HepG2 (cell line): Measurements from ENCODE around the gene MSL3B.

Experiments used
- ATAC-seq: fragments of 200-7000 bp; cut with Tn5 transposase; 3 replicates; pipeline ENCODE4 v1.9.1; 2020; ENCODE audit warnings: mild to moderate bottlenecking, moderate library complexity
- BruUV-seq: library from RNA; stranded (reverse); fragments of 400-500 nt; replicated peaks from 2 replicates; lab custom pipeline; 2021; lab: Mats Ljungman, UMichigan
- CTCF ChIA-PET: fragments of 300-600 bp; formaldehyde crosslinking; extraction: SDS; loops from one replicate; lab custom pipeline; 2021; ENCODE audit warnings: low total read pairs, inconsistent platforms, low intra/inter-chr PET ratio; lab: Yijun Ruan, JAX
- POLR2A ChIA-PET: fragments of 350-600 bp; sonication (Branson Sonifier 250); formaldehyde crosslinking; loops from one replicate; lab custom pipeline; 2020; ENCODE audit warnings: antibody characterized with exemption, inconsistent platforms; lab: Yijun Ruan, JAX
- DNase-seq: peaks from one replicate; pipeline ENCODE4 v3.0.0-alpha.2; 2015; ENCODE audit warnings: low spot score
- FAIRE-seq: peaks from 3 replicates; lab custom pipeline; 2011; peaks lifted over from hg19 to GRCh38; lab: Jason Lieb, UNC
- H2AFZ ChIP-seq: one replicate; pipeline ENCODE4 v1.6.1; 2011; ENCODE audit warnings: low read length, inconsistent platforms
- H3K27ac ChIP-seq: fragments of 300-600 bp; 3 replicates; pipeline ENCODE4 v1.8.0; 2011; ENCODE audit warnings: mixed run types, mild to moderate bottlenecking, mixed read lengths, low read length, inconsistent platforms; ENCODE audit not compliant: insufficient read depth; ENCODE audit errors: extremely low read length
- H3K27me3 ChIP-seq, 2 experiments: fragments of 200-600 bp in 1 of 2; 2 replicates in 1 of 2; 3 replicates in 1 of 2; pipeline versions ENCODE4 v1.6.0 to v1.8.0; 2011; ENCODE audit warnings: low read length in 2 of 2, mild to moderate bottlenecking in 2 of 2, moderate library complexity in 2 of 2, inconsistent platforms in 1 of 2; ENCODE audit not compliant: insufficient read depth in 2 of 2, control insufficient read depth in 1 of 2
- H3K36me3 ChIP-seq, 2 experiments: fragments of 200-600 bp in 1 of 2; replicated peaks in 1 of 2; 2 replicates in 1 of 2; 3 replicates in 1 of 2; pipeline versions ENCODE4 v1.5.1 to v1.8.0; 2011; ENCODE audit warnings: low read length in 2 of 2, inconsistent platforms in 1 of 2; ENCODE audit not compliant: insufficient read depth in 2 of 2, control insufficient read depth in 1 of 2
- H3K4me1 ChIP-seq: 2 replicates; pipeline ENCODE4 v1.5.1; 2012; ENCODE audit warnings: low read length, inconsistent platforms; ENCODE audit not compliant: insufficient read depth
- H3K4me2 ChIP-seq: 2 replicates; pipeline ENCODE4 v1.6.0; 2011; ENCODE audit warnings: low read depth, low read length, inconsistent platforms
- H3K4me3 ChIP-seq, 3 experiments: fragments of 200-600 bp in 1 of 3; sonication (generic), shearing (Covaris generic) in 1 of 3; replicated peaks in 1 of 3; 2 replicates each; pipeline ENCODE4 v1.5.1; 2011 to 2016; ENCODE audit warnings: low read length in 3 of 3, inconsistent platforms in 2 of 3, low read depth in 2 of 3, mild to moderate bottlenecking in 2 of 3, control low read depth in 1 of 3, mixed read lengths in 1 of 3; ENCODE audit not compliant: insufficient read depth in 1 of 3
- H3K79me2 ChIP-seq: one replicate; pipeline ENCODE4 v1.6.1; 2011; ENCODE audit warnings: low read length, inconsistent platforms; ENCODE audit not compliant: insufficient read depth
- H3K9ac ChIP-seq: 2 replicates; pipeline ENCODE4 v1.6.0; 2011; ENCODE audit warnings: mild to moderate bottlenecking, low read depth, low read length, inconsistent platforms; ENCODE audit not compliant: insufficient read depth
- H3K9me3 ChIP-seq: 2 replicates; pipeline ENCODE4 v1.5.1; 2012; ENCODE audit warnings: mild to moderate bottlenecking, low read length
- H4K20me1 ChIP-seq: 2 replicates; pipeline ENCODE4 v1.6.0; 2011; ENCODE audit warnings: inconsistent platforms, mild to moderate bottlenecking, low read length, moderate library complexity; ENCODE audit not compliant: insufficient read depth
- ATF1 ChIP-seq: IDR thresholded peaks from 2 replicates; pipeline ENCODE4 v1.6.1; 2016; ENCODE audit warnings: mild to moderate bottlenecking, control low read depth
- CSRNP1 ChIP-seq: sonication (generic); formaldehyde crosslinking; IDR thresholded peaks from 2 replicates; pipeline ENCODE4 v1.8.1; 2023; ENCODE audit warnings: mild to moderate bottlenecking, missing genetic modification reagents
- LCORL ChIP-seq, 2 experiments: fragments of 450-650 bp in 1 of 2; sonication (generic) in 1 of 2; formaldehyde crosslinking in 1 of 2; IDR thresholded peaks; 2 replicates each; pipeline versions ENCODE4 v1.5.0 to v1.6.1; 2017 to 2020; ENCODE audit warnings: antibody characterized with exemption in 1 of 2, missing genetic modification reagents in 1 of 2
- POGZ ChIP-seq: sonication (generic); formaldehyde crosslinking; IDR thresholded peaks from 2 replicates; pipeline ENCODE4 v1.4.0; 2020; ENCODE audit warnings: mild to moderate bottlenecking, missing genetic modification reagents
- U2AF1 ChIP-seq: fragments of 200-400 bp; formaldehyde crosslinking; optimal IDR thresholded peaks from 2 replicates; pipeline ENCODE3; 2017; ENCODE audit warnings: mild to moderate bottlenecking, low read depth, low read length
- ZKSCAN8 ChIP-seq: IDR thresholded peaks from 2 replicates; pipeline ENCODE4 v1.6.1; 2016; ENCODE audit warnings: borderline replicate concordance, missing genetic modification reagents, missing compliant biosample characterization
- ZNF382 ChIP-seq: sonication (generic); formaldehyde crosslinking; IDR thresholded peaks from 2 replicates; pipeline ENCODE4 v1.5.0; 2020; ENCODE audit warnings: missing genetic modification reagents, mild to moderate bottlenecking, borderline replicate concordance
- ZNF550 ChIP-seq: sonication (generic); formaldehyde crosslinking; IDR thresholded peaks from 2 replicates; pipeline ENCODE4 v1.4.0; 2020; ENCODE audit warnings: mild to moderate bottlenecking, missing genetic modification reagents, borderline replicate concordance
- ZNF749 ChIP-seq: sonication (generic); formaldehyde crosslinking; IDR thresholded peaks from 2 replicates; pipeline ENCODE4 v1.8.0; 2022; ENCODE audit warnings: mild to moderate bottlenecking, missing genetic modification reagents, moderate library complexity, borderline replicate concordance
- WGBS: methylation state at CpG from one replicate; pipeline ENCODE4 v1.1.6; 2017; ENCODE audit warnings: low lambda C conversion rate; 5-methylcytosine and 5-hydroxymethylcytosine counted together
- in situ Hi-C: cut with HindIII; loops from 2 replicates; pipeline ENCODE4 v1.10.0; 2017; ENCODE audit warnings: low pct_unique_long_range_greater_than_20kb; ENCODE audit not compliant: extremely low pct_ligation_motif_present
- intact Hi-C: fragments of 100-400 bp; cut with micrococcal nuclease; formaldehyde crosslinking; loops from one replicate; pipeline ENCODE4 v1.10.0; 2022; ENCODE audit not compliant: unreplicated experiment
- TF ChIP-seq, protein P1 (sequence below): sonication (generic); formaldehyde crosslinking; conservative IDR thresholded peaks from 2 replicates; pipeline ENCODE4 v1.8.0; 2022; ENCODE audit warnings: mild to moderate bottlenecking, moderate library complexity, missing genetic modification reagents
- TF ChIP-seq, protein P2 (sequence below): sonication (generic); formaldehyde crosslinking; IDR thresholded peaks from 2 replicates; pipeline ENCODE4 v1.8.0; 2022; ENCODE audit warnings: mild to moderate bottlenecking, missing genetic modification reagents, moderate library complexity

The MSL3B gene

GRCh38 chr2:233837694-233838229, 30.4 kb downstream of the MSL3B start:
- Histone ChIP-seq H3K4me2 (no peak overlapping the region), H3K9ac (no peak overlapping the region), H2AFZ (no peak overlapping the region), H4K20me1 (peaks cover 16% of the 10 kb centered on the region; the same call in 1 of the 2 replicates), H3K36me3 (peaks cover 50 to 79% of the 10 kb centered on the region in 2 experiments), H3K4me3 (no peak overlapping the region), H3K4me1 (peaks cover 22% of the 10 kb centered on the region; the same call in 1 of the 2 replicates), H3K79me2 (peaks cover 44% of the 10 kb centered on the region)
- intact Hi-C loops = loop anchor here (10.0 kb wide), 1 partner anchor 393 kb away; no protein-coding TSS in a partner anchor
- ATAC-seq (no peak), DNase-seq (no peak)
- POLR2A ChIA-PET = no interaction called here
- TF ChIP-seq, protein P1, sequence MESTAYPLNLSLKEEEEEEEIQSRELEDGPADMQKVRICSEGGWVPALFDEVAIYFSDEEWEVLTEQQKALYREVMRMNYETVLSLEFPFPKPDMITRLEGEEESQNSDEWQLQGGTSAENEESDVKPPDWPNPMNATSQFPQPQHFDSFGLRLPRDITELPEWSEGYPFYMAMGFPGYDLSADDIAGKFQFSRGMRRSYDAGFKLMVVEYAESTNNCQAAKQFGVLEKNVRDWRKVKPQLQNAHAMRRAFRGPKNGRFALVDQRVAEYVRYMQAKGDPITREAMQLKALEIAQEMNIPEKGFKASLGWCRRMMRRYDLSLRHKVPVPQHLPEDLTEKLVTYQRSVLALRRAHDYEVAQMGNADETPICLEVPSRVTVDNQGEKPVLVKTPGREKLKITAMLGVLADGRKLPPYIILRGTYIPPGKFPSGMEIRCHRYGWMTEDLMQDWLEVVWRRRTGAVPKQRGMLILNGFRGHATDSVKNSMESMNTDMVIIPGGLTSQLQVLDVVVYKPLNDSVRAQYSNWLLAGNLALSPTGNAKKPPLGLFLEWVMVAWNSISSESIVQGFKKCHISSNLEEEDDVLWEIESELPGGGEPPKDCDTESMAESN (CRISPR knock-in tag) = no peak
- TF ChIP-seq ZNF382 = no peak
- TF ChIP-seq LCORL (IDR thresholded peaks at IDR 0.05) = no peak
- TF ChIP-seq LCORL (CRISPR knock-in tag; IDR thresholded peaks at IDR 0.05) = no peak
- TF ChIP-seq ATF1 (CRISPR knock-in tag) = no peak
- TF ChIP-seq ZNF550 (CRISPR knock-in tag) = no peak
- TF ChIP-seq ZNF749 = no peak
- TF ChIP-seq, protein P2, sequence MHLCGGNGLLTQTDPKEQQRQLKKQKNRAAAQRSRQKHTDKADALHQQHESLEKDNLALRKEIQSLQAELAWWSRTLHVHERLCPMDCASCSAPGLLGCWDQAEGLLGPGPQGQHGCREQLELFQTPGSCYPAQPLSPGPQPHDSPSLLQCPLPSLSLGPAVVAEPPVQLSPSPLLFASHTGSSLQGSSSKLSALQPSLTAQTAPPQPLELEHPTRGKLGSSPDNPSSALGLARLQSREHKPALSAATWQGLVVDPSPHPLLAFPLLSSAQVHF = no peak
- TF ChIP-seq POGZ (CRISPR knock-in tag) = no peak
- no peak for TF ChIP-seq CSRNP1
- TF ChIP-seq ZKSCAN8 = no peak
- TF ChIP-seq U2AF1 = no peak
- TF ChIP-seq, all 625 proteins: peak for 0
- BruUV-seq = no TSS peak
- in situ Hi-C loops = loop anchor here (25.0 kb wide), 1 partner anchor 525 kb away; the partner anchor contains the start of gene SAG
- Histone ChIP-seq H3K9me3 (no peaks in the 10 kb centered on the region), H3K27me3 (no peaks in the 10 kb centered on the region), H3K27ac (no peak overlapping the region)
- CTCF ChIA-PET = no interaction called here
- no peak for FAIRE-seq
- 96% methylated on average over 9 of the region's 9 CpGs for WGBS
